GM21737 (cell line): ENCODE measurements around the gene KCNRG.
"Not testable (repeated sequence)": the region's sequence is repeated elsewhere in the genome, so short reads cannot be mapped to it uniquely, and the experiment has no call there.

ENCODE experiments used
- ATAC-seq: cut with Tn5 transposase; IDR thresholded peaks from one replicate; pipeline ENCODE4 v1.9.1; 2021; ENCODE audit warnings: mild to moderate bottlenecking, moderate library complexity; ENCODE audit not compliant: unreplicated experiment

Gene KCNRG, protein sequence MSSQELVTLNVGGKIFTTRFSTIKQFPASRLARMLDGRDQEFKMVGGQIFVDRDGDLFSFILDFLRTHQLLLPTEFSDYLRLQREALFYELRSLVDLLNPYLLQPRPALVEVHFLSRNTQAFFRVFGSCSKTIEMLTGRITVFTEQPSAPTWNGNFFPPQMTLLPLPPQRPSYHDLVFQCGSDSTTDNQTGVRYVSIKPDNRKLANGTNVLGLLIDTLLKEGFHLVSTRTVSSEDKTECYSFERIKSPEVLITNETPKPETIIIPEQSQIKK

GRCh38 chr13:50015258-50015657 lies at the start of gene KCNRG:
Gene KCNRG (plus strand): TSS chr13:50015444. CDS start chr13:50015494, 50 bp downstream.
- no peak for ATAC-seq

DNA sequence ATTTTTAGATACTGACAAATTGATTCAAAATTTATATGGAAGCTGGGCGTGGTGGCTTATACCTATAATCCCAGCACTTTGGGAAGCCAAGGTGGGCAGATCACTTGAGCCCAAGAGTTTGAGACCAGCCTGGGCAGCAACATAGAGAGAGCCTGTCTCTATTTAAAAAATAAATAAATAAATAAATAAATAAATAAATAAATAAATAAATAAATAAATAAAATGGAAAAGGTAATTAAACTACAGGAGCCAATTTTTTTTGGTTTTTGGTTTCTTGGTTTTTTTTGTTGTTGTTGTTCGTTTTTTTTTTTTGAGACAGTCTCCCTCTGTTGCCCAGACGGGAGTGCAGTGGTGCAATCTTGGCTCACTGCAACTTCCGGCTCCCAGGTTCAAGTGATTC lies 47.8 kb upstream of the KCNRG start:
- no peak for ATAC-seq

GRCh38 chr13:49972709-49973108 lies 42.5 kb upstream of the KCNRG start:
- ATAC-seq: no peak

DNA sequence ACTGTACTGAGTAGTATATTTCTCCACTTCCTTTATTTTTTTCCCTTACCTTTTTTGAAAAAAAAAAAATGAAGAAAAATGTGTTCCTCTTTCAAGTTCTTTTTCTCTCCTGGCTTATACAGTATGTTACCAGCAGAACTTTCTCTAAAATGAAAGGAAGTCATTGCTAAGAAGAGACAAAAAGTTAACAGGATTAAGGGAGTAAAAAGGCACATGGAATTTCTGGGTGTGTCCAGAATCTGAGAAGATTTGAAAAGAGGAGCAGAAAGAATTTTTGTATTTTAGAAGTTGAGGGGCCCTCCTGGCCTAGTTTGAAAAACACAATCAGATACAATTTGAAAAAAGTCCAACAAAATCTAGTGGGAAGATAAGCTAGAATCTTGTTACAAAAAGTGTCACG lies 39.4 kb upstream of the KCNRG start:
- ATAC-seq: no peak

DNA sequence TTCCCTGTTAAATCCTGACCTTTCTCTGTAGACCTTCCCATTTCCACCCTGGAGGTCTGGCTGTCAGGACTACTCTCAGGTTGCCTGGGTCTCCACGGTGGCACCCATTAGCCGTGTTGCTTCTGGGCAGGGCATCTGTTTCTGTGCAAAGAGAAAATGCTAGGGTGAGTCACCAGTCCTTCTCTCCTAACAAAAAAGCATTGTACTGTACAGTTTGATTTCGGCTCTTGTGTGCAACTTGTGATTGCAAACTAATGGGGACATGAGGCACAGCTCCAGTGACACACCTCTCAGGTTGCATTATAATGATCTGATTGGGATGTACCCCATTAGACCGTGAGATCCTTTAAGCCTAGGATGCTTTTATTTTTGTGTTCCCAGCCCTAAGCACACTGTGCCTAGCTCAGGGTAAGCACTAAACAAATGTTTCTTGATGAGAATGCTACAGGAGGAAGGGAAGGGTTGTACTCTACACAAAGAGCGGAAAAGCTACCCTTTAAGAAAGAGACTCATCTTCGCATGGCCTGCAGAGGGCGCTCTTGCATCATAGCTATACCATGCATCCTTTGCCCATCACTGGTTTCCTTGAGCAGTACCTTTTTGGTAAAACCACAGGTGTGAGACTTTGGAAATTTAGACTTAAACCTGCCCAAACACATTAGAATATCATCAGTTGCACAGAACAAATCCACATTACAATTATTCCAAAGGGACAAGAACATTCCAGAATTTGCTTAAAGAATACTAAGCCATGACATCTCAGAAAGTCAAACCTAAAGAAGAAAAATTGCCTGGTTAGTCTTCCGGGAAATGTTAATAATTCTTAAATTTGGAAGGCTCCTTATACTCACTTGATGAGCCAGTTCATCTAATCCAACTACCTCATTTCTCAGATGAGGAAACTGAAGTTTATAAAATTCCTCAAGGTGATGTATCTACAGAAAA lies 38.7 kb upstream of the KCNRG start:
- ATAC-seq: no peak

- no peak for ATAC-seq
These were observed 37.3 kb upstream of the KCNRG start for GRCh38 chr13:49977992-49978391.

GRCh38 chr13:49980266-49980665 lies 35.0 kb upstream of the KCNRG start:
- no peak for ATAC-seq

- no peak for ATAC-seq
These were observed 30.1 kb upstream of the KCNRG start for GRCh38 chr13:49985129-49985528.

- no peak for ATAC-seq
These were observed 28.8 kb upstream of the KCNRG start for GRCh38 chr13:49986471-49986870.

GRCh38 chr13:49990612-49991011 lies 24.6 kb upstream of the KCNRG start:
- ATAC-seq: not testable (repeated sequence)

DNA sequence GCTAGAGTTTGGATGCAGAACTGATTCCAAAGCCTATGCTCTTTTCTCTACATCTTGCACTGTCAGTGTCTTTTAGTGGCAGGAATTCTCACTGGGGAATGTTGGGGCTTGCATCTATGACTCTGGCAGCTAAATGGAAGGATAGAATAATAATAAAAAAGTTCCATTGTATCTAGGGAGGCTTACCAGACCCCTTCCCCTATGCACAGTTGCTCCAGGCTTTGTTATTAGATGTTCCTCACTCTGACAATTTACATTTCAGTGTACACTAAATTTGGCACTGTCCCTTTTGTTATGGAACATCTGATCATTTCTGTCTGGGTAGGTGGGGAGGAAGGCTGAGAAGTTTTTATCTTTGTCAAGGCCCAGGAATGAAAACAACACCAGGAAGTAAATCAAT lies 22.1 kb upstream of the KCNRG start:
- no peak for ATAC-seq

DNA sequence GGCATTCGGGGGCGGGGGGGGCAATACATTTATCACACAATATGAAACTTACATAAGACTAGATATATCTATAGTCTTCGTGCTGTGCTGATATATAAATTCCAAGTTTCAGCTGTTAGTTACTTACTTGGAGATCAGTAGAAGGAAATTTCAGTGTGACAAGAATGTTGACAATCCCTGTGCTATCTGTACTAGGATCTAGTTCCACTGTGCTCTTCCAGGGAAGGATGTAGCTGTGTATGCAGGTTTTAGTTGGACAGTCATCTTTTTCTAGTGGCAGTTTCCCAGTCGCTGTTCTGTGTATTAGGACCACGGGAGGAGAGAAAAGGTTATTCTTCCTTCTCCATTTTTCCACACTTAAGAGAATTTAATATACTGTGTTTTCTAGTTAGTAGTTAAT lies 21.6 kb upstream of the KCNRG start:
- no peak for ATAC-seq

DNA sequence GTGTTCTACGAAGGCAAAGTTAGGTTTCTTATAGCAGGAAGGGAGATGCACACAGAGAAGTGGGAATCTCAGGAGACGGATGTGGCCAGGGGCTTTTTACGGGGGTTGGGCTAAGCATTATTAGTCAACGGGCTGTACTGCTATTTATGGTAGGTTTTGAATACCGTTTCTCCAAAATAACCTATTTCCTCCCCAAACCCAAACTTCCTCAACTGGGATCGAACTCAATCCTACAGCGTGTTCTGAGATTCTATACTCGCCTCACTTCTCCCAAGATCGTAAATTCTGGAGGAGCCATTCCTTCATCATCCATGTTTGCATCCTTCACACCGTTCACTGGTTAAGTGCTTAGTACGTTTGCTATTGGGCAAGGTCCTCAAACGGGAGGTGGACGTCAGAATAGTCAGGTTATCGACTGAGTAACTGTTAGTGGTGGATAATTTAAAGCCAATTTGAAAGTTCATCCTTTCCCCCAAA lies 19.6 kb upstream of the KCNRG start:
- ATAC-seq: no peak

DNA sequence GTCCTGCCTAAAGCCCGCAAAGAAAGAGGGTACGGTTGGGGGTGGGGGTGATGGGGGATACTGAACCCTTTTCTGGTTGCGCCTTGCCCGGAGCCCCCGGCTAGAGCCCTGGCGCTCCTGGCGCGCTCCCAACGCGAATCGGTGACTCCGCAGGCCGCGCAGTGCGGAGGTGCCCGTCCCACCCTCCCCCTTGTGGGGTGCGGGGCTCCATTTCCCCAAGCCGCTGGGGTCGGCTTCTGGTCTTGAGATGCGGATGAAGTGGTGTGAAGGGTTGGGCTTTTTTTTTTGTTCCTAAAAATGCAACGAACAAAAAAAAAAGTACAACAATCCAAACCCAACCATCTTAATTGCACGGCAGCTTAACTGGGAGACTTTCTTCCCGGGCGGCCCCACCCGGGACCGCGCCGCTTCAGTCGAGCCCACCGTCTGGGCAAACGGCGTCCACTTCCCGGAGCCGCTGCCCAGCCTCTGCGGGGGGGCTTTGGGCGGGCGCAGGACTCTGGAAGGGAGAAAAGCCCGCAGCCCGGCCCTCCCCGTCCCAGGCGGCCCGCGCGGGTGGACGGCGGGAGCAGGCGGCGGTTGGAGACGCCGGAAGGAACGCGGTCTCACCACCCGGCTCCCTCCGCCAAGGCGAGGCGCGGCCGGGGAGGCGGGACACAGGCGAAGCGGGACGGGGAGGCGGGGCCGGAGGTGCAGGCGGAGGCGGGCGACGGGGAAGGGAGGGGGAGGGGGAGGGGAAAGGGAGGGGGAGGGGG lies 18.9 kb upstream of the KCNRG start:
- peak; percentile 60 for ATAC-seq

DNA sequence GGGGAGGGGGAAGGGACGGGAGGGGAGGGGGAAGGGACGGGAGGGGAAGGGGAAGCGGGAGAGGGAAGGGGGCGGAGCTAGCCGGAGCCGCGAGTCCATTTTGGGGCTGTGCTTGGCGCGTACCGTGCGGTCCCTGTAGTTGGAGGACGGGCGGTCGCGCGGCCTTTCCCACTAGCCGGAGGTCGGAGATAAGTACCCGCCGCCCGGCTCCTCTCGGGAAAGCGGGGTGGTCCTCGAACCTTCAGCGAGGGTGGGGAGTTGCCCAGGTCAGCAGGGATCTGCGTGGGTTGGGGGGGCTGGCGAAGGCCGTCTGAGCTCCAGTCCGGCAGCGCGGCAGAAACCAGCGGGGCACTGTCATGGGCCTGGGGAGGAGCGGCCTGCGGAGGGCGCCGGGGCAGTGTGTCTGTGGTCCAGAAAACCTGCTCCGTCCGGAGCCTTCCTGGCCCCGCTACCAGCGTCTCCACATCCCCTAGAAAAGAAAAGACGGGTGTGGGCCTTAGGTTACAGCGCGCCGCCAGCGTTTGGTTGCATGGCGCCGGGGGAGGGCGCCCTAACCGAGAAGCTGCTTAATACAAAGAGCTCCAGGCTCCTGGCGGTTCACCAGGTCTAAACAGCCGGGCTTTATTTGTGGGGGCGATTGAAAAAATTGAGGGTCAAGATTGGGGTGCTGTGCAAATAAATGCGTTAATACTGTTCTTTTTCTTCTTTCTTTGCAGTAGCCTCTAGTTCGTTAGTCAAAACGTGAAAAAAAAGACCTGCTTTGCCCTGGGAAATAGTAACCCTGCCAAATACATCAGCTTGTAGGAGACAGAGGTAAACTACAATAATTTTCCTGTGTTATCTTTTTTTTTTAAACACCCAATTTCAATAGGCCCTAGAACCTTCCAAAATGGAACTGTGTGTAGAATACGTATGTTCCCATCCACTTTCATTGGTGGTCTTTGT lies 18.0 kb upstream of the KCNRG start, which contains the start of gene TRIM13:
Gene TRIM13 (plus strand): TSS at position 92 of the 945 bp plus-strand sequence. CDS start 14,899 bp downstream, outside the sequence.
- ATAC-seq: peak; percentile 74

DNA sequence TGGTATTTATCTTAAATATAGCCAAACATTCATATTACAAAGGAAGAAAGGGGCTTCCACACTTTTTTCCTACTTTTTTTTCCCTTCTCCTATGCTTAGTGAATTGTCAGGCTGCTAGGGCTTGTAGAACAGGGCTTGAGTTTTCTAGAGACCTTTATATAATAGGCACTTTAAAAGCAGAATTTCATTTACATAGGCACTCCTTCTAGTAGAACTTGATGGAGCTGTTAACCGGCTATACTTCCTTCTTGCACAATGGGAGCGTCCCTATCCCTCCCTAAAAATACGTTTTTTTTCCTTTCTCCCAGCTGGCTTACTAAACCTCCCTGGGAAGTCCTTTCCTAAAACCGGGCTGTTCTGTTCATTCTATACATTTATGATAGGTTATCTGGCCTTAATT lies 17.3 kb upstream of the KCNRG start:
- ATAC-seq: no peak

DNA sequence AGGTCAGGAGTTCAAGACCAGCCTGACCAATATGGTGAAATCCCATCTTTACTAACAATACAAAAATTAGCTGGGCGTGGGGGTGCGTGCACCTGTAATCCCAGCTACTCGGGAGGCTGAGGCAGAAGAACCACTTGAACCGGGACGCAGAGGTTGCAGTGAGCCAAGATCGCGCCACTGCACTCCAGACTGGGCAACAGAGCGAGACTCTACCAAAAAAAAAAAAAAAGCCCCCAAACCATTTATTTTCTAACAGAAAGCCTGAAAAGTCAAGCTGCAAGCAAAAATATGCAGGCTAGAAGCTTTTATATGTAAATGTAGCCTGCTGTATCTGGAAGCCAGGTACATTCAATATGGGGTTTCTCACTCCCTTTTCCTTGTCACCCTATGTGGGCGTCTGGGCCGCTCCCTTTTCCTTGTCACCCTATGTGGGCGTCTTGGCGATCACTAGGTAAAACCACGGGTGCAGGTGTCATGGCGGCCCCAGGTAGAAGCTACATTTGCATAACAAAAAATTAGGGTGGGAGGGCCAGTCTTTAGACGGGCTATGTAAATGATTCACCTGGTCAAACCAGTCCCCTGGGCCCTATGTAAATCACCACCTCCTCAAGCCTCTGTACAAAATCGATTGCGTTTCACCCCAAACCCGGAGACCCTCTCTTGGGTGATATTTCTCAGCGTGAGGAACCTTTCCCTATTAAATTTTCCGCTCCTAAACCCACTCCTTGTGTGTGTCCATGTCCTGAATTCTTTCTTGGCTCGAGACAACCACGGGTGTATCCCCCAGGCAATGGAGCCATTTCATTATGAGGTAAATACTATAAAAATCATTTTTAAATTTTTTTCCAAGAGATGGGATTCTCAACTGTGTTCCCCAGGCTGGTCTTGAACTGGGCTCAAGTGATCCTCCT lies 16.3 kb upstream of the KCNRG start:
- ATAC-seq: no peak

DNA sequence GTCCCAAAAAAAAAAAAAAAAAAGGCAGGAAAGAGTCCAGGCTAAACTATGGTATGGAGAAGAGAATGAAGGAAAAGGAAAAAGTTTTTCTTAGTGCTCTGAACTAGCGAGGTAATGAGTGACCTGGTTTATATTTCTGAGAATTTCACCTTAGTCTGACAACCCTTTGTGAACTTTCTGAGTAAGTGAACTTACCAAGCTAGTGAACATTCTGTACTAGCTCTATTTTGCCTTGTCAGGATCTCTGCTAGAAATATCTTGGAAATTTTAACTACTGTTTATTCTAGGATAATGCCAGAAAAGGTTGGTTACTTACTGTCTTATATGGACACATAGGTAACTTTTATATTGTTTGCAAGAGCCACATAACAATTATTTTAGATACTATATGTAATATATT lies 14.0 kb upstream of the KCNRG start:
- no peak for ATAC-seq
